Ascending aorta (tissue), 2 donors: ENCODE data around the gene NOL4L. TPM values are rescaled to one million over a fixed set of nuclear protein-coding genes. Genes with fewer than 3 reads are reported as not detected.
A peak's percentile ranks its signal among the peaks of the same experiment; 100 is the strongest.
"Not testable (repeated sequence)": the region's sequence is repeated elsewhere in the genome, so short reads cannot be mapped to it uniquely, and the experiment has no call there.

Source experiments
- DNase-seq, 2 donors: peaks; one replicate each; pipeline ENCODE4 v3.0.0-alpha.2; 2019; ENCODE audit warnings: low spot score in 2 of 2
- H3K27ac ChIP-seq, 2 donors: fragments of 200-600 bp; sonication (generic); one replicate each; pipeline ENCODE4 v1.5.1; 2016 to 2017; ENCODE audit warnings: mild to moderate bottlenecking in 1 of 2
- H3K27me3 ChIP-seq: fragments of 200-600 bp; sonication (generic); one replicate; pipeline ENCODE4 v1.5.1; 2017
- H3K36me3 ChIP-seq, 2 donors: fragments of 200-600 bp; sonication (generic); one replicate each; pipeline ENCODE4 v1.5.1; 2016
- H3K4me1 ChIP-seq, 2 donors: fragments of 200-600 bp; sonication (generic); one replicate each; pipeline ENCODE4 v1.5.1; 2016 to 2017; ENCODE audit warnings: mild to moderate bottlenecking in 1 of 2
- H3K4me3 ChIP-seq, 2 donors: fragments of 200-600 bp; sonication (generic); one replicate each; pipeline ENCODE4 v1.5.1; 2016 to 2017; ENCODE audit warnings: mild to moderate bottlenecking in 1 of 2
- H3K9me3 ChIP-seq, 2 donors: fragments of 200-600 bp; sonication (generic); one replicate each; pipeline ENCODE4 v1.5.1; 2016
- intact Hi-C: fragments of 100-400 bp; cut with DNase I; formaldehyde crosslinking; loops from one replicate; pipeline ENCODE4 v1.15.1; 2023
- total RNA-seq: library from RNA; depleted of rRNA; stranded (reverse); fragments of >200 nt; gene quantifications from one replicate; pipeline ENCODE4 v1.1.0, GENCODE V29; 2016
- TF ChIP-seq, protein P1 (sequence below), 3 experiments: fragments of 200-600 bp in 2 of 3; fragments of 450-650 bp in 1 of 3; sonication (generic) in 2 of 3; IDR thresholded peaks; one replicate each; pipeline ENCODE4 v1.5.1; 2016 to 2019; ENCODE audit warnings: antibody characterized with exemption in 3 of 3, mild to moderate bottlenecking in 1 of 3, moderate library complexity in 1 of 3

NOL4L gene
- total RNA-seq, 1 donor from 2014 or later, result 19.8 TPM

DNA sequence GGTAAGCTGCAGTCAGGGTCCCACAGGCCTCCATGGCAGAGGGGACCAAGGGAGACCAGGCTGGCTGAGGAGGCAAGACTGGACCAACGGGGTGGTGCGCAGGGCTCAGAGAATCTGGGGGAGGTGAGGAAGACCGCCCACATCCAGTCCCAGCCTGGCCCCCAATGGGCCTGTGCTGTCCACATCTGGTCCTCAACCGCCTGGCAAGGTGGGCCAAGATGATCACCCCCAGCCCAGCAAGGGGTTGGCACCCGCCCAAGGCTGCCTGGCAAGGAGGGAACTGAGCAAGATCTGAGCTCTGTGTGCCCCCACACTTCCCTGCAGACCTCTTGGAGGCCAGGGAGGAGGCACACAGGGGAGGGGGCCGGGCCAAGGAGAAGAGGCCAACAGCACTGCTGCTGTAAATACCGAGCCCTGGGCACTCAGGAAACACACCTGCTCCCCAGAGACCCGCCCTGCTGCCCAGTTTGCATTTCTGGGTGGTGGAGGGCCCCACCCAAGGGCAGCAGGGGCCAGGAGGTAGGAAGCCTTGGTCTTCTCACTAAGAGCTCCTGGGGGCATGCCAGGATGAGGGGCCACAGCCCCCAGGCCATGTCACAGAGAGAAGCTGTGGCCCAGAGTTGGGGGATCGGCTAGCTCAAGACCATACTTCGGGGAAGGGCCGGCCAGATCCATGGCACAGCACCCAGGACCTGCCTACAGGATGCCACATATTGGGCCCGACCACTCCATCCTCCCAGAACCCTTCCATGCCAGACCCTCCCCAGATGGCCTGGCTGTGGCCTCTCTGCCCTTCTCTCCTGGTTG is 117.4 kb downstream of the NOL4L start:
- Histone ChIP-seq H3K36me3 (no peaks in the 10 kb centered on the region), H3K27me3 (no peaks in the 10 kb centered on the region), H3K4me3 (no peak overlapping the region), H3K27ac (no peak overlapping the region), H3K4me1 (no peaks in the 10 kb centered on the region), H3K9me3 (no peaks in the 10 kb centered on the region)
- DNase-seq, result no peak
- intact Hi-C loops, result no loop called here
- TF ChIP-seq, protein P1, sequence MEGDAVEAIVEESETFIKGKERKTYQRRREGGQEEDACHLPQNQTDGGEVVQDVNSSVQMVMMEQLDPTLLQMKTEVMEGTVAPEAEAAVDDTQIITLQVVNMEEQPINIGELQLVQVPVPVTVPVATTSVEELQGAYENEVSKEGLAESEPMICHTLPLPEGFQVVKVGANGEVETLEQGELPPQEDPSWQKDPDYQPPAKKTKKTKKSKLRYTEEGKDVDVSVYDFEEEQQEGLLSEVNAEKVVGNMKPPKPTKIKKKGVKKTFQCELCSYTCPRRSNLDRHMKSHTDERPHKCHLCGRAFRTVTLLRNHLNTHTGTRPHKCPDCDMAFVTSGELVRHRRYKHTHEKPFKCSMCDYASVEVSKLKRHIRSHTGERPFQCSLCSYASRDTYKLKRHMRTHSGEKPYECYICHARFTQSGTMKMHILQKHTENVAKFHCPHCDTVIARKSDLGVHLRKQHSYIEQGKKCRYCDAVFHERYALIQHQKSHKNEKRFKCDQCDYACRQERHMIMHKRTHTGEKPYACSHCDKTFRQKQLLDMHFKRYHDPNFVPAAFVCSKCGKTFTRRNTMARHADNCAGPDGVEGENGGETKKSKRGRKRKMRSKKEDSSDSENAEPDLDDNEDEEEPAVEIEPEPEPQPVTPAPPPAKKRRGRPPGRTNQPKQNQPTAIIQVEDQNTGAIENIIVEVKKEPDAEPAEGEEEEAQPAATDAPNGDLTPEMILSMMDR (IDR thresholded peaks at IDR 0.05), result no peak

DNA sequence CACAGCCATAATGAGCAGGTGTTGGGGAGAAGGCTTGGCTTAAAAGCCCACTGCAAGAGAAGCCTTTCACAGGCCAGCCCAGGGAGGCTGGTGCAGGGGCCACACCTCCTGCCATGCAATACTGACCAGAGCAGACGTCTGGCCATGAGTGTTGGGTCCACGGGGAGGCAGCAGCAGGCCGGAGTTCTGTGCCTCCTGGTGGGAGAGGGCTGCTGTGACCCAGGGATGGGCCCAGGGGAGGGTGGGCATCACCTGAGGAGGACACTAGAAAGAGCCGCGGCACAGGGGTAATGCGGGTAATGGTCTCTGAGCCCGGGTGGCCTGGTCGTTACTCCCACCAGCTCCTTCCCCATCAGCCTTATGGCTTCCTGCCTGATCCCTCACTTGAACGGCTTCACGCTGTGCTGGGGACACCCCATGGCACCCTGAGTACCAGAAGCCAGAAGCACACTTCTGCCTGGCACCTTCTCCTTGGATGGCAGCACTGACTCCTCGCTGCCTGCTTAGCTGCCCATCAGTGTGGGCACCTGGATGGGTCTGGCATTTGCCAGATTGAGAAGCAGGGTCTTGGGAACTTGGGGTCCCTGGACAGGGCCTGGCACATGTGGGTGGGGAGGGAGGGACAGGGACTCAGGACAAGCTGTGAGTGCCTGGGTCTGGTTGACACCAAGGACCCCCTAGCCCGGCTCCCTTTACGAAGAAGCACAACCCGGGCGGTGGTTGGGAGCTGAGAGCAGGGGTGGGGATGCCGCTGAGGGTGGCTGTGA is 118.2 kb downstream of the NOL4L start:
- H3K9me3 ChIP-seq, result no peaks in the 10 kb centered on the region
- no peaks in the 10 kb centered on the region for H3K27me3 ChIP-seq
- intact Hi-C loops, result no loop called here
- H3K36me3 ChIP-seq, result no peaks in the 10 kb centered on the region
- H3K4me3 ChIP-seq, result no peak overlapping the region
- TF ChIP-seq, protein P1 (IDR thresholded peaks at IDR 0.05), result no peak
- H3K27ac ChIP-seq, result peak overlapping the region in 1 of 2 donors; percentile 32
- no peaks in the 10 kb centered on the region for H3K4me1 ChIP-seq
- no peak for DNase-seq

DNA sequence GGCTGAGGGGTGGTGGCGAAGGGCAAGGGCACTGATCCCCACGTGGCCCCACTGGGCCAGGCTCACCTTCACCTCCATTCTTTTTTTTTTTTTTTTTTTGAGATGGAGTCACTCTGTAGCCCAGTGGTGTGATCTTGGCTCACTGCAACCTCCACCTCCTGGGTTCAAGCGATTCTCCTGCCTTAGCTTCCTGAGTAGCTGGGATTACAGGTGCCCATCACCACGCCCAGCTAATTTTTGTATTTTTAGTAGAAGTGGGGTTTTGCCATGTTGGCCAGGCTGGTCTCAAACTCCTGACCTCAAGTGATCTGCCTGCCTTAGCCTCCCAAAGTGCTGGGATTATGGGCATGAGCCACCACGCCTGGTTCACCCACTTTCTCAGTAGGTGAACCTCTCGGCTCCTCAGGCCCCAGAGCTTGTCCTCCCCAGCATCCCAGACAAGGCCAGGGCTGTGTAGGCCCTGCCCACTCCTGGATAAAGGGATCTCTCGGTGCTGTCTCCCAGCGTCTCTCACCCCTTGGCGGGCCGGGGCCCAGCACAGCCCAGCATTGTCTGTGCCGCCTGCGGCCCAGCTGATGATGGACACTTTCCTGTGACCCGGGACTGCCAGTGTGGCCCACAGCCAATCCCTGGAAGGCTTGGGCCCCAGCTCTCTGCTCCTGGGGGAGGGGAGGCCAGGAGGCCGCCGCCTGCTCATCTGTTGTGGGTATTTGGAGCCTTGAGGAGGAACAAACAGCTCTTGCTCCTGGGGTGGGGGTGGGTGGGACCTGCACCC is 119.0 kb downstream of the NOL4L start:
- intact Hi-C loops, H3K4me3 ChIP-seq: not testable (repeated sequence)
- H3K27ac ChIP-seq, result peak overlapping the region in 1 of 2 donors; percentile 32

DNA sequence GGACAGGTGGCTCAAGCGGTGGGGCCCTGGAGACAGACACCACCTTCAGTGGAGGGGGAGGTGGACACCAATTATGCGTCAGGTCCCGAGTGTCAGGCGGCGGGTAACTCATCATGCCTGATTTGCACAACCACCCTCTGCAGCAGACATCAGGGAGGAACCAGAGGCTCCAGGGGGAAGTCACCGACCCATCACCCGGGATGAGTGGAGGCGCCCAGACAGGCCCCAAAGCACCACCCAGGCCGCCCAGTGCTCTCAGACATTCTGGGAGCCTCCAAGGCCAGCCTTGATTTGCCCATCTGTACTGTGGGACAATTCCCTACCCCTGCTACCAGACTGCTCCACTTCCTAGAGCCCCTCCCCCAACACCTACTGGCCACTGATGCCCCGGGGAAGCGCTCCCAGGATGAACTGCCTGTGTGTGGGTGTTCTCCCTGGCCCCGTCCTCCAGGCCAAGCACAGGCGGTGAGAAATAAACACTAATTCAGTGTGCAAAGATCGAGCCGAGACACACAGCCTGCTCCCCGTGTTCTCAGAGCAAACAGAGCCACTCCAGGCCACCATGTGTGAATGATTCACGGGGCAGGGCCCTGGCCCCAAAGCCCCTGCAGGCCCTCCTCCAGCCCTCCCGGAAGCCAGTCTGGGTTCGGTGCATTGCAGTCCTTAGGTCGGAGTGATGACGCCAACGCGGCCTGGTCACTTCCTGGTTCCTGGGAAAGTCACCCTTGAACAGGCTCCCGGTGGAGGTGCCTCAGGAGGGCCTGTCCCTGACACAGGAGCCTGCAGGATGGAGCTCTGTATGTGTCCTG is 119.8 kb downstream of the NOL4L start:
- no peak for DNase-seq
- intact Hi-C loops, result no loop called here
- H3K27ac ChIP-seq, result peak overlapping the region in 1 of 2 donors; percentile 32

More for the DNA sequence above, 119.0 kb downstream of the NOL4L start:
- not testable (repeated sequence) for H3K4me1 ChIP-seq, H3K27me3 ChIP-seq, DNase-seq, H3K36me3 ChIP-seq, H3K9me3 ChIP-seq

DNA sequence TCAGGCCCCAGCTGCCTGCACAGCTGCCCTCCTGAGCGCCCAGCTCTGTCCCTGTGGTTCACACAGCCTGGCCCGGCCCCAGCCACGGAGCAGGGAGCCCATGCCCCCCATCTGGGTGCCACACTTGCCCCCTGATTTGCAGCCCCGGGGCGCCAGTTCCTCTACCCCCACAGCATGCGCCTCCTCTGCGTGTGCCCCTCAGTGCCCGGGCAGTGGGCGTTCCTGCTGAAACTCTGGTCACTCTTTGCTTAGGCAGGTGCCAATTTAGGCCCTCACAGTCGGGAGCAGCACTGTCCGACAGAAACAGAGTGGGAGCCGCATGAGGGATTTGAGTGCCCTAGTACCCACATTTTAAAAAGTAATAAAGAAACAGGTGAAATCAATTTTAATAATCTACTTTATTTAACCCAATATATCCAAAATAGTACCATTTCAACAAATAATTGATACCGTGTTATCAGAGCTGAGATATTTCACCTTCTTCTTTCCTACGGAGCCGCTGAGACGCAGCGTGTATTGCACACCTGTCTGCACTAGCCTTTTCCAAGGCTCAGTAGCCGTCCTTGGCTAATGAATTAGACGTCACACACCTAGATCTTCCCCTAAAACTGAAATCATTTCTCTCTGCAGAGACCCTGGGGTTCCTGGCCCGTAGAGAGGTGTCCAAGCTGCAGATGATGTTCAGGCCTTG is 120.6 kb downstream of the NOL4L start:
- H3K36me3 ChIP-seq, result no peaks in the 10 kb centered on the region
- no peak for DNase-seq
- no peak overlapping the region for H3K27ac ChIP-seq
- no peak overlapping the region for H3K4me3 ChIP-seq
- TF ChIP-seq, protein P1 (IDR thresholded peaks at IDR 0.05), result no peak
- H3K9me3 ChIP-seq, result no peaks in the 10 kb centered on the region
- no peaks in the 10 kb centered on the region for H3K27me3 ChIP-seq
- H3K4me1 ChIP-seq, result no peaks in the 10 kb centered on the region
- intact Hi-C loops, result no loop called here

More for the DNA sequence above, 119.8 kb downstream of the NOL4L start:
- Histone ChIP-seq H3K4me3 (no peak overlapping the region), H3K36me3 (no peaks in the 10 kb centered on the region), H3K9me3 (no peaks in the 10 kb centered on the region), H3K4me1 (no peaks in the 10 kb centered on the region), H3K27me3 (no peaks in the 10 kb centered on the region)
- TF ChIP-seq, protein P1 (IDR thresholded peaks at IDR 0.05), result no peak
